IMR-90 (cell line): Measurements from ENCODE around the gene GABRB2.

ENCODE experiments used
- CEBPB ChIP-seq: IDR thresholded peaks from 2 replicates; pipeline ENCODE4 v1.6.1; 2012; ENCODE audit warnings: low read depth, low read length, improper control_type of control experiment
- MXI1 ChIP-seq: IDR thresholded peaks from 2 replicates; pipeline ENCODE4 v1.6.1; 2012; ENCODE audit warnings: low read depth, mild to moderate bottlenecking, low read length, moderate library complexity, borderline replicate concordance
- POLR2A ChIP-seq: IDR thresholded peaks from 2 replicates; pipeline ENCODE4 v1.6.1; 2012; ENCODE audit warnings: mild to moderate bottlenecking, low read depth, low read length
- RAD21 ChIP-seq: IDR thresholded peaks from 2 replicates; pipeline ENCODE4 v1.6.1; 2012; ENCODE audit warnings: low read length, improper control_type of control experiment
- RFX5 ChIP-seq: IDR thresholded peaks from 2 replicates; pipeline ENCODE4 v1.8.0; 2012; ENCODE audit warnings: low read depth, mild to moderate bottlenecking, low read length, moderate library complexity
- TF ChIP-seq, protein P1 (sequence below): conservative IDR thresholded peaks from 2 replicates; pipeline ENCODE4 v1.5.1; 2012; ENCODE audit warnings: mild to moderate bottlenecking, low read depth, low read length, improper control_type of control experiment
- TF ChIP-seq, protein P2 (sequence below): fragments of 150-350 bp; IDR thresholded peaks from 2 replicates; pipeline ENCODE4 v1.6.1; 2016; ENCODE audit warnings: low read depth, mild to moderate bottlenecking, low read length, moderate library complexity, borderline replicate concordance
- TF ChIP-seq, protein P3 (sequence below): fragments of 150-350 bp; IDR thresholded peaks from 2 replicates; pipeline ENCODE4 v1.6.1; 2017; ENCODE audit warnings: mild to moderate bottlenecking, antibody characterized with exemption, low read length, low read depth

DNA sequence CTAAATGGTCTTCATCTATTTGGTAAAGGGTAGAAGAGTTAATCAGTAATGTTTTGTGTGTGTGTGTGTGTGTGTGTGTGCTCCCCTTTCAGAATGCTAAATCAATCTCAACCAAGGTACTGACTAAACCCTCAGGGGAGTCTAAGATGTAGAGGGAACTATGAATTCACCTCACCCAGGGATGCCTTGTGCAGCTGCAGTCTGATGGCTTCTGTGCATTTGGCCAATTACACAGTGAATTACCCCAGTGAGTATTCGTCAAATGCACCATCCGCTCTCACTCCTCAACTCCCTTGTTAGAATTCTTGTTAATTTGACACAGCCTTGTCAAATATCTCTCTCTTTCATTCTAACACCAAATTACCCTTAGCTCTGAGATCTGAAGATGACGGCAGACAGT is 234.6 kb downstream of the GABRB2 start:
- TF ChIP-seq, protein P1, sequence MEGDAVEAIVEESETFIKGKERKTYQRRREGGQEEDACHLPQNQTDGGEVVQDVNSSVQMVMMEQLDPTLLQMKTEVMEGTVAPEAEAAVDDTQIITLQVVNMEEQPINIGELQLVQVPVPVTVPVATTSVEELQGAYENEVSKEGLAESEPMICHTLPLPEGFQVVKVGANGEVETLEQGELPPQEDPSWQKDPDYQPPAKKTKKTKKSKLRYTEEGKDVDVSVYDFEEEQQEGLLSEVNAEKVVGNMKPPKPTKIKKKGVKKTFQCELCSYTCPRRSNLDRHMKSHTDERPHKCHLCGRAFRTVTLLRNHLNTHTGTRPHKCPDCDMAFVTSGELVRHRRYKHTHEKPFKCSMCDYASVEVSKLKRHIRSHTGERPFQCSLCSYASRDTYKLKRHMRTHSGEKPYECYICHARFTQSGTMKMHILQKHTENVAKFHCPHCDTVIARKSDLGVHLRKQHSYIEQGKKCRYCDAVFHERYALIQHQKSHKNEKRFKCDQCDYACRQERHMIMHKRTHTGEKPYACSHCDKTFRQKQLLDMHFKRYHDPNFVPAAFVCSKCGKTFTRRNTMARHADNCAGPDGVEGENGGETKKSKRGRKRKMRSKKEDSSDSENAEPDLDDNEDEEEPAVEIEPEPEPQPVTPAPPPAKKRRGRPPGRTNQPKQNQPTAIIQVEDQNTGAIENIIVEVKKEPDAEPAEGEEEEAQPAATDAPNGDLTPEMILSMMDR: no peak
- no peak for TF ChIP-seq MXI1
- TF ChIP-seq, protein P2, sequence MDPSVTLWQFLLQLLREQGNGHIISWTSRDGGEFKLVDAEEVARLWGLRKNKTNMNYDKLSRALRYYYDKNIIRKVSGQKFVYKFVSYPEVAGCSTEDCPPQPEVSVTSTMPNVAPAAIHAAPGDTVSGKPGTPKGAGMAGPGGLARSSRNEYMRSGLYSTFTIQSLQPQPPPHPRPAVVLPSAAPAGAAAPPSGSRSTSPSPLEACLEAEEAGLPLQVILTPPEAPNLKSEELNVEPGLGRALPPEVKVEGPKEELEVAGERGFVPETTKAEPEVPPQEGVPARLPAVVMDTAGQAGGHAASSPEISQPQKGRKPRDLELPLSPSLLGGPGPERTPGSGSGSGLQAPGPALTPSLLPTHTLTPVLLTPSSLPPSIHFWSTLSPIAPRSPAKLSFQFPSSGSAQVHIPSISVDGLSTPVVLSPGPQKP: no peak
- TF ChIP-seq RFX5: no peak
- TF ChIP-seq RAD21: no peak
- TF ChIP-seq POLR2A: no peak
- no peak for TF ChIP-seq CEBPB
- TF ChIP-seq, protein P3, sequence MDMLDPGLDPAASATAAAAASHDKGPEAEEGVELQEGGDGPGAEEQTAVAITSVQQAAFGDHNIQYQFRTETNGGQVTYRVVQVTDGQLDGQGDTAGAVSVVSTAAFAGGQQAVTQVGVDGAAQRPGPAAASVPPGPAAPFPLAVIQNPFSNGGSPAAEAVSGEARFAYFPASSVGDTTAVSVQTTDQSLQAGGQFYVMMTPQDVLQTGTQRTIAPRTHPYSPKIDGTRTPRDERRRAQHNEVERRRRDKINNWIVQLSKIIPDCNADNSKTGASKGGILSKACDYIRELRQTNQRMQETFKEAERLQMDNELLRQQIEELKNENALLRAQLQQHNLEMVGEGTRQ: no peak
